ENCODE measurements around the gene COX19.

COX19 gene

GRCh38 chr7:990933-991728 is 15.8 kb upstream of the COX19 start:
- DNase-seq = no peak

GRCh38 chr7:990352-990932 is 15.1 kb upstream of the COX19 start:
- DNase-seq = no peak

GRCh38 chr7:988963-989529 is 13.7 kb upstream of the COX19 start:
- no peak for DNase-seq

- no peak for DNase-seq
Observed at GRCh38 chr7:988426-988911, 13.1 kb upstream of the COX19 start.

GRCh38 chr7:987909-988308 is 12.6 kb upstream of the COX19 start:
- no peak for DNase-seq

GRCh38 chr7:986766-987751 is 11.7 kb upstream of the COX19 start:
- no peak for DNase-seq

GRCh38 chr7:985915-986741 is 10.8 kb upstream of the COX19 start:
- no peak for DNase-seq

GRCh38 chr7:985127-985416 is 9.7 kb upstream of the COX19 start:
- no peak for DNase-seq

- DNase-seq = no peak
Observed at GRCh38 chr7:984361-985126, 9.2 kb upstream of the COX19 start.

- DNase-seq = no peak
Observed at GRCh38 chr7:983616-984071, 8.3 kb upstream of the COX19 start.

GRCh38 chr7:983004-983615 is 7.8 kb upstream of the COX19 start, which contains the start of gene CYP2W1:
Gene CYP2W1 (plus strand): TSS chr7:983181. CDS start chr7:983212, 31 bp downstream.
- DNase-seq = no peak

GRCh38 chr7:982511-983003 is 7.2 kb upstream of the COX19 start:
- DNase-seq = no peak

- peak; percentile 69 for DNase-seq
Observed at GRCh38 chr7:981793-982510, 6.6 kb upstream of the COX19 start.

- no peak for DNase-seq
Observed at GRCh38 chr7:979886-980571, 4.7 kb upstream of the COX19 start.

GRCh38 chr7:979151-979550 is 3.8 kb upstream of the COX19 start:
- no peak for DNase-seq

- DNase-seq = no peak
Observed at GRCh38 chr7:978416-979091, 3.2 kb upstream of the COX19 start.

- DNase-seq = no peak
Observed at GRCh38 chr7:978049-978346, 2.6 kb upstream of the COX19 start.

GRCh38 chr7:977326-978048 is 2.1 kb upstream of the COX19 start:
- no peak for DNase-seq
